Measurements from ENCODE around the gene SYCP2.

The SYCP2 gene

GRCh38 chr20:59911041-59911440 lies 22.4 kb downstream of the SYCP2 start:
- no CpG with 5 or more reads among the region's 2 CpGs for WGBS (ENCODE audit: extremely low coverage, insufficient coverage, insufficient read length)
- no peaks in the 10 kb centered on the region for H3K79me1 ChIP-seq (ENCODE audit: low read length)

GRCh38 chr20:59908855-59909254 lies 24.6 kb downstream of the SYCP2 start:
- 100% methylated on average over 1 of the region's 5 CpGs for WGBS (ENCODE audit: extremely low coverage, insufficient coverage, insufficient read length)

More at GRCh38 chr20:59911041-59911440, 22.4 kb downstream of the SYCP2 start:
- H3K79me2 ChIP-seq (ENCODE audit: control insufficient read depth, insufficient read depth, low read length, poor library complexity), result no peaks in the 10 kb centered on the region
- H3K23ac ChIP-seq (ENCODE audit: low read length), result no peak overlapping the region
- no peak overlapping the region for H3K4ac ChIP-seq (ENCODE audit: low read depth, low read length)
- no peaks in the 10 kb centered on the region for H3K27me3 ChIP-seq (ENCODE audit: insufficient read depth, low read length)
- no peak overlapping the region for H2BK12ac ChIP-seq (ENCODE audit: low read length)
- no peak overlapping the region for H3K27ac ChIP-seq (ENCODE audit: low read depth, low read length)
- no peak overlapping the region for H3K14ac ChIP-seq (ENCODE audit: low read length)
- no peak overlapping the region for H2AK5ac ChIP-seq (ENCODE audit: low read length)
- no peak overlapping the region for H3K9ac ChIP-seq (ENCODE audit: low read length)
- no peak overlapping the region for H2BK120ac ChIP-seq (ENCODE audit: insufficient read depth, low read length, poor library complexity)
- H3K4me1 ChIP-seq (ENCODE audit: control insufficient read depth in 1 of 2, insufficient read depth in 2 of 2, low read length in 2 of 2), result no peaks in the 10 kb centered on the region
- no peak overlapping the region for H3K18ac ChIP-seq (ENCODE audit: low read length)
- no peak overlapping the region for H4K12ac ChIP-seq (ENCODE audit: low read depth, low read length)
- H2BK5ac ChIP-seq (ENCODE audit: low read depth, low read length, poor library complexity), result no peak overlapping the region
- no peak overlapping the region for H4K91ac ChIP-seq (ENCODE audit: low read depth, low read length)
- H4K8ac ChIP-seq (ENCODE audit: low read depth, low read length), result no peak overlapping the region
- no peaks in the 10 kb centered on the region for H3K9me3 ChIP-seq (ENCODE audit: insufficient read depth, low read depth, low read length)
- no peaks in the 10 kb centered on the region for H3K36me3 ChIP-seq (ENCODE audit: control insufficient read depth in 1 of 2, insufficient read depth in 2 of 2, low read length in 2 of 2)
- DNase-seq, result peak in 1 of 2 donors; percentile 10
- H3K4me3 ChIP-seq (ENCODE audit: low read depth, low read length), result no peak overlapping the region
- H2AFZ ChIP-seq (ENCODE audit: insufficient read depth, low read length, poor library complexity), result no peak overlapping the region
- H3K4me2 ChIP-seq (ENCODE audit: low read length), result no peak overlapping the region

GRCh38 chr20:59903621-59904020 lies 29.8 kb downstream of the SYCP2 start:
- Histone ChIP-seq H3K4me1 (ENCODE audit: control insufficient read depth in 1 of 2, insufficient read depth in 2 of 2, low read length in 2 of 2) (no peaks in the 10 kb centered on the region), H4K91ac (ENCODE audit: low read depth, low read length) (no peak overlapping the region), H3K9me3 (ENCODE audit: insufficient read depth, low read depth, low read length) (no peaks in the 10 kb centered on the region), H2BK12ac (ENCODE audit: low read length) (no peak overlapping the region), H2AFZ (ENCODE audit: insufficient read depth, low read length, poor library complexity) (no peak overlapping the region), H3K27me3 (ENCODE audit: insufficient read depth, low read length) (no peaks in the 10 kb centered on the region), H2BK120ac (ENCODE audit: insufficient read depth, low read length, poor library complexity) (no peak overlapping the region), H3K23ac (ENCODE audit: low read length) (no peak overlapping the region), H3K36me3 (ENCODE audit: control insufficient read depth in 1 of 2, insufficient read depth in 2 of 2, low read length in 2 of 2) (no peaks in the 10 kb centered on the region), H4K12ac (ENCODE audit: low read depth, low read length) (no peak overlapping the region), H3K14ac (ENCODE audit: low read length) (no peak overlapping the region), H3K27ac (ENCODE audit: low read depth, low read length) (no peak overlapping the region), H3K4ac (ENCODE audit: low read depth, low read length) (no peak overlapping the region), H3K9ac (ENCODE audit: low read length) (no peak overlapping the region), H4K8ac (ENCODE audit: low read depth, low read length) (no peak overlapping the region), H2AK5ac (ENCODE audit: low read length) (no peak overlapping the region), H3K79me2 (ENCODE audit: control insufficient read depth, insufficient read depth, low read length, poor library complexity) (no peaks in the 10 kb centered on the region), H3K4me3 (ENCODE audit: low read depth, low read length) (no peak overlapping the region), H2BK5ac (ENCODE audit: low read depth, low read length, poor library complexity) (no peak overlapping the region), H3K79me1 (ENCODE audit: low read length) (no peaks in the 10 kb centered on the region), H3K4me2 (ENCODE audit: low read length) (no peak overlapping the region), H3K18ac (ENCODE audit: low read length) (no peak overlapping the region)
- DNase-seq, result no peak
- no CpG with 5 or more reads among the region's 1 CpG for WGBS (ENCODE audit: extremely low coverage, insufficient coverage, insufficient read length)

More at GRCh38 chr20:59908855-59909254, 24.6 kb downstream of the SYCP2 start:
- no peak overlapping the region for H2AK5ac ChIP-seq (ENCODE audit: low read length)
- no peaks in the 10 kb centered on the region for H3K79me2 ChIP-seq (ENCODE audit: control insufficient read depth, insufficient read depth, low read length, poor library complexity)
- no peak overlapping the region for H3K27ac ChIP-seq (ENCODE audit: low read depth, low read length)
- no peak overlapping the region for H4K8ac ChIP-seq (ENCODE audit: low read depth, low read length)
- H4K91ac ChIP-seq (ENCODE audit: low read depth, low read length), result no peak overlapping the region
- no peak overlapping the region for H3K14ac ChIP-seq (ENCODE audit: low read length)
- no peaks in the 10 kb centered on the region for H3K9me3 ChIP-seq (ENCODE audit: insufficient read depth, low read depth, low read length)
- no peak overlapping the region for H3K4me3 ChIP-seq (ENCODE audit: low read depth, low read length)
- DNase-seq, result no peak
- H3K4ac ChIP-seq (ENCODE audit: low read depth, low read length), result no peak overlapping the region
- H3K9ac ChIP-seq (ENCODE audit: low read length), result no peak overlapping the region
- no peak overlapping the region for H2BK5ac ChIP-seq (ENCODE audit: low read depth, low read length, poor library complexity)
- H3K79me1 ChIP-seq (ENCODE audit: low read length), result no peaks in the 10 kb centered on the region
- no peak overlapping the region for H3K23ac ChIP-seq (ENCODE audit: low read length)
- no peak overlapping the region for H2BK12ac ChIP-seq (ENCODE audit: low read length)
- H3K27me3 ChIP-seq (ENCODE audit: insufficient read depth, low read length), result no peaks in the 10 kb centered on the region
- no peak overlapping the region for H3K18ac ChIP-seq (ENCODE audit: low read length)
- H4K12ac ChIP-seq (ENCODE audit: low read depth, low read length), result no peak overlapping the region
- no peak overlapping the region for H2AFZ ChIP-seq (ENCODE audit: insufficient read depth, low read length, poor library complexity)
- no peak overlapping the region for H3K4me2 ChIP-seq (ENCODE audit: low read length)
- H3K36me3 ChIP-seq (ENCODE audit: control insufficient read depth in 1 of 2, insufficient read depth in 2 of 2, low read length in 2 of 2), result no peaks in the 10 kb centered on the region
- H3K4me1 ChIP-seq (ENCODE audit: control insufficient read depth in 1 of 2, insufficient read depth in 2 of 2, low read length in 2 of 2), result no peaks in the 10 kb centered on the region
- H2BK120ac ChIP-seq (ENCODE audit: insufficient read depth, low read length, poor library complexity), result no peak overlapping the region

- no peak for DNase-seq
- no peak overlapping the region for H3K14ac ChIP-seq (ENCODE audit: low read length)
- H3K4me1 ChIP-seq (ENCODE audit: control insufficient read depth in 1 of 2, insufficient read depth in 2 of 2, low read length in 2 of 2), result no peaks in the 10 kb centered on the region
- H4K12ac ChIP-seq (ENCODE audit: low read depth, low read length), result no peak overlapping the region
- no peak overlapping the region for H3K23ac ChIP-seq (ENCODE audit: low read length)
- no peak overlapping the region for H3K18ac ChIP-seq (ENCODE audit: low read length)
- no peaks in the 10 kb centered on the region for H3K79me2 ChIP-seq (ENCODE audit: control insufficient read depth, insufficient read depth, low read length, poor library complexity)
- H4K8ac ChIP-seq (ENCODE audit: low read depth, low read length), result no peak overlapping the region
- H3K27ac ChIP-seq (ENCODE audit: low read depth, low read length), result no peak overlapping the region
- H3K27me3 ChIP-seq (ENCODE audit: insufficient read depth, low read length), result no peaks in the 10 kb centered on the region
- no peak overlapping the region for H2BK5ac ChIP-seq (ENCODE audit: low read depth, low read length, poor library complexity)
- no peak overlapping the region for H3K9ac ChIP-seq (ENCODE audit: low read length)
- no CpG with 5 or more reads among the region's 3 CpGs for WGBS (ENCODE audit: extremely low coverage, insufficient coverage, insufficient read length)
- no peaks in the 10 kb centered on the region for H3K9me3 ChIP-seq (ENCODE audit: insufficient read depth, low read depth, low read length)
- H3K4me2 ChIP-seq (ENCODE audit: low read length), result no peak overlapping the region
- no peaks in the 10 kb centered on the region for H3K36me3 ChIP-seq (ENCODE audit: control insufficient read depth in 1 of 2, insufficient read depth in 2 of 2, low read length in 2 of 2)
- no peaks in the 10 kb centered on the region for H3K79me1 ChIP-seq (ENCODE audit: low read length)
- no peak overlapping the region for H2BK120ac ChIP-seq (ENCODE audit: insufficient read depth, low read length, poor library complexity)
- no peak overlapping the region for H3K4ac ChIP-seq (ENCODE audit: low read depth, low read length)
- no peak overlapping the region for H2AFZ ChIP-seq (ENCODE audit: insufficient read depth, low read length, poor library complexity)
- no peak overlapping the region for H4K91ac ChIP-seq (ENCODE audit: low read depth, low read length)
- no peak overlapping the region for H3K4me3 ChIP-seq (ENCODE audit: low read depth, low read length)
- H2BK12ac ChIP-seq (ENCODE audit: low read length), result no peak overlapping the region
- H2AK5ac ChIP-seq (ENCODE audit: low read length), result no peak overlapping the region
Measured at GRCh38 chr20:59902470-59902869, 31.0 kb downstream of the SYCP2 start.

Data from trophoblast cell (in vitro differentiated cells and primary cell).